Prostate gland (tissue), 2 donors: ENCODE measurements around the gene SF3B6.

ENCODE experiments used
- POLR2A ChIP-seq: fragments of 450-650 bp; IDR thresholded peaks from one replicate; pipeline ENCODE4 v1.6.1; 2016; ENCODE audit warnings: antibody characterized with exemption, mild to moderate bottlenecking
- POLR2AphosphoS5 ChIP-seq: sonication (generic); formaldehyde crosslinking; IDR thresholded peaks from one replicate; pipeline ENCODE4 v1.6.1; 2017; ENCODE audit warnings: antibody characterized with exemption
- TF ChIP-seq, protein P1 (sequence below), 4 experiments: fragments of 200-600 bp in 2 of 4; fragments of 450-650 bp in 2 of 4; sonication (generic) in 2 of 4; IDR thresholded peaks; 1 replicate in 3 of 4; 2 replicates in 1 of 4; pipeline ENCODE4 v1.5.1; 2016 to 2019; ENCODE audit warnings: antibody characterized with exemption in 4 of 4, mild to moderate bottlenecking in 2 of 4, moderate library complexity in 2 of 4

- TF ChIP-seq, protein P1, sequence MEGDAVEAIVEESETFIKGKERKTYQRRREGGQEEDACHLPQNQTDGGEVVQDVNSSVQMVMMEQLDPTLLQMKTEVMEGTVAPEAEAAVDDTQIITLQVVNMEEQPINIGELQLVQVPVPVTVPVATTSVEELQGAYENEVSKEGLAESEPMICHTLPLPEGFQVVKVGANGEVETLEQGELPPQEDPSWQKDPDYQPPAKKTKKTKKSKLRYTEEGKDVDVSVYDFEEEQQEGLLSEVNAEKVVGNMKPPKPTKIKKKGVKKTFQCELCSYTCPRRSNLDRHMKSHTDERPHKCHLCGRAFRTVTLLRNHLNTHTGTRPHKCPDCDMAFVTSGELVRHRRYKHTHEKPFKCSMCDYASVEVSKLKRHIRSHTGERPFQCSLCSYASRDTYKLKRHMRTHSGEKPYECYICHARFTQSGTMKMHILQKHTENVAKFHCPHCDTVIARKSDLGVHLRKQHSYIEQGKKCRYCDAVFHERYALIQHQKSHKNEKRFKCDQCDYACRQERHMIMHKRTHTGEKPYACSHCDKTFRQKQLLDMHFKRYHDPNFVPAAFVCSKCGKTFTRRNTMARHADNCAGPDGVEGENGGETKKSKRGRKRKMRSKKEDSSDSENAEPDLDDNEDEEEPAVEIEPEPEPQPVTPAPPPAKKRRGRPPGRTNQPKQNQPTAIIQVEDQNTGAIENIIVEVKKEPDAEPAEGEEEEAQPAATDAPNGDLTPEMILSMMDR (IDR thresholded peaks at IDR 0.05): no peak
- no peak for TF ChIP-seq POLR2A
- no peak for TF ChIP-seq POLR2AphosphoS5
Observed at GRCh38 chr2:24104110-24104650, 28.1 kb upstream of the SF3B6 start.
